NCI-H146 (cell line): Measurements from ENCODE around the gene TMEM37.
A peak's percentile ranks its signal among the peaks of the same experiment; 100 is the strongest.
"Not testable (repeated sequence)": the region's sequence is repeated elsewhere in the genome, so short reads cannot be mapped to it uniquely, and the experiment has no call there.

Experiments used
- DNase-seq: peaks from one replicate; lab custom pipeline; 2025; lab: John Stamatoyannopoulos, UW

The TMEM37 gene, protein sequence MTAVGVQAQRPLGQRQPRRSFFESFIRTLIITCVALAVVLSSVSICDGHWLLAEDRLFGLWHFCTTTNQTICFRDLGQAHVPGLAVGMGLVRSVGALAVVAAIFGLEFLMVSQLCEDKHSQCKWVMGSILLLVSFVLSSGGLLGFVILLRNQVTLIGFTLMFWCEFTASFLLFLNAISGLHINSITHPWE

DNA sequence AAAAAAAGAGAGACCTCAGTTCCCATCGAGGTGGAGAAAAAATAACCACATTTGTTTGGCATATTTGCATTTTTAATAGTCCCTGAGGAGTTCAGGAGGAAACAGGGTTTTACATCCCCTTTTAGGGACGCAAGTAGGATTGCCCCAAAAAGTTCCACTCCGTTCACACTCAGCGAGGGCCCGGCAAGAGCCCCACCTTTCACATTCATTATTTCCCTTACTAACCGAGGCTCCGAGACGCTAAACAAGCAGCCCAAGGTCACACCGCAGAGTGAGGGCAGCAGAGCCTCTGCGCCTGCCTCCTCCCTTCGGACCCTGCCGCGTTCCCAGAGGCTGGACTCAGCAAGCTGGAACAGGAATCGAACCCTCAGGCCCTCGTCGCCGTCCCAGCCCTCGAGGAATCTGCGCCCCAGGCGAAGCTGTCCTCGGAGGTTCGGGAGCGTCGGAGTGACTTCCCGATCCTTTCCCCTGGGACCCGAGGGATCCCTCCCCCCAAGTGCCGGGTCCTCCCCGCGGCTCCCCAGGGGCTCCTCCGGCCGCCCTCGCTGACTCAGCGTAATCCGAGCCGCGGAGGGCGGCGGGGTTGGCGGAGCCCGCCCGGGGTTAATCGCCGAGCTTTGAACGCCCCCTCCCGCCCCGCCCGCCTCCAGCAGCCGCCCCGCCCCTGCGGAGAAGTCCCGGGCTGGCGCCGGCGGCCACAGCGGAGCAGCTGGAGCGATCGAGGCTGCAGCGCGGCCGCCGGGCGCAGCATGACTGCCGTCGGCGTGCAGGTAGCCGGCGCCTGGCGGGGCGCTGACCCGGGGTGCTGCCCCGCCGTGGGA lies at the start of gene TMEM37:
Gene TMEM37 (plus strand): TSS at position 700 of the 821 bp plus-strand sequence. CDS start 50 bp downstream, at position 750.
- DNase-seq = peak; percentile 63

DNA sequence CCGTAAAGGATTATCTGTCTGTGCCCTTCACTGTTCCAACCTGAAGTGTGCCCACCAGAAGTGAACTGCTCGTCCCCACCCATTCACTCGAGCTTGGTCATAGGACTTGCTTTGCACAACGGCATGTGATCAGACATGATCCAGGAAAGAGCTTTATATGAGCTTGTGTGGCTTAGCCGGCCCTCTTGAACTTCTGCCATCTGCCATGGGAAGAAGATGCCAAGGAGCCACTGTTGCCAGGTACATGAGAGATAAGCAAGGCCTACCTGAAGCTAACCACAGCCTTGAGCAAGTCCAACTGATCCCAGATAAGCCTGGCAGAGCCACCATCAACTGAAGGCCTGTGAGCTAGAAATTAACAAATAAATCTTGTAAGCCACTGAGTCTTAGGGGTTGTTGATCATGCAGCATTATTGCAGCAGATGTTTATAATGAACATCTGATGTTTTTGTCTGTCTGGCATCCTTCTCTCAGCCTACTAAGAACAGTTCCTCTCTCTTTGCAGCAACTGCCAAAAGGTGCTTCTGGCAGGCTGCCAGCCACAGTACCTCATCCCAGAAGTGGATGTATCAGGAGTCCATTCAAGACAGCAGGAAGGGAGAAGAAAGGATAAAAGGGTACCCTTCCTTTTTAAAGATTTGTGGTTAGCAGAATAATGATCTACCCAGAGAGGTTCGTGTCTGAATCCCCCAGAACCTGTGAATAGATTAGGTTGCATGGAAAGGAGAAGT lies 48.1 kb upstream of the TMEM37 start:
- DNase-seq = no peak

DNA sequence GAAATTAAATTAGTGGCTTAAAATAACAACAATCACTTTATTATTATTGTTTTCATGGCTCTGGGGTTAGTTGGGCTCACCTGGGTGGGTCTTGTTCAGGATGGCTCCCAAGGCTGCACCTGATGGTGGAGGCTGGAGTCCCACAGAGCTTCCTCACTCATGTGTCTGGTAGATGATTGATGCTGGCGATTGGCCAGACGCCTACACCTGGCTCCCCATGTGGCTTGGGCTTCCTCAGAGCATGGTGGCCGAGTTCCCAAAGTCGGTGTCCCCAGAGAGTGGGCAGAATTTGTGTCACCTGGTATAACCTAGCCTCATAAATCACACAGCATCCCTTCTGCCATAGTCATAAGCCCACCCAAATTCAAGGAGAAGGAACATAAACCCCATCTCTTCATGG lies 46.7 kb upstream of the TMEM37 start:
- DNase-seq = peak; percentile 10

DNA sequence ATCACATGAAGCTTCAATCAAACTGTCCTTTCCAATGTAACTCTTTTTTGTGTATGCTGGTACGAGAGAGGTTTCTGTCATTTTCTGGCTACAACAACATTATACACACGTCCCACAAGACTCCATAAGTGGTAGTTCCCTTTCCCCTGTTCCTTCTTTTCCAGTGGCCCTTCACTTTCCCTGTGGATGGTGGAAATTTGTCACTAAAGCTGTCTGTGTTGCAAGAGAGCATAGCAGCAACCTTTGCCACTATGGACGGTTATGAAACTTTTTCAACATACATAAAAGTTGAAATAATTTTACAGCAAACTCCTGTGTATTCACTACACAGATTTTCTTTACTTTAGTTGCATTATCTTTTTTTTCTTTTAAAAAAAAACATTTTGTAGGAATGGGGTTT lies 46.2 kb upstream of the TMEM37 start:
- no peak for DNase-seq

DNA sequence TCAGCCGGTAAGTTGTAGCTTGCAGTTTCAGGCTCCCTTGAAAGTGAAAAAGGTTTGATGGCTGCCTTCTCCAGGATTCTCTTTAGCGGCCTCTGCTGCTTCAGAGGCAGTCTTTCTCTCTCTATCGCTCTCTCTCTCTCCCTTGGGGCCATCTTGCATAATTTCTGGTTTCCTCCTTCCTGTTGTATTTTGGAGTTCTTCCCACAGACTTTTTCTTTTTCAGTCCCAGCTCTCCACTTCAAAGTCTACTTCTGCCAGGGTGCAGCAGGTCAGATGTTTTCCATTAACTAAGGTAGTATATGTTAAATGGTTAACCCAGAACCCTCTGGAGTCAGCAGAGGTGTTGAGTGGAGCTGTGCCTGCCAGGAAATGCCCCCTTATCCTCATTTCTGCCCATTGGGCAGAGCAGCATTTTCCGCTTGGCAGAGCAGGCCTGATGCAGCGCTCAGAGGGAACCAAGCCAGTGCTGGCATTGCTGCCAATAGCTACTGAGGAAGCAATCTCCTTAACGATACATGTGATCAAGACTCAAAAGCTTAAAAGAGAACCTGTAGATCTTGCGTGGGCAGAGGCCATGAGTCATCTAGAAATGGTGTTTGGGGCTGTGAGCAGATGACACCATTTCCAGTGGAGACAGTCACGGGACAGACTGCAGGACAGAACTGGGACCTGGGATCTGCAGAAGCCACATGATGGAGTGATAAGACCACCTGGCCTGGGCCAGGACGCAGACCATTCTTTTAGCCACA lies 44.1 kb upstream of the TMEM37 start:
- DNase-seq = no peak

DNA sequence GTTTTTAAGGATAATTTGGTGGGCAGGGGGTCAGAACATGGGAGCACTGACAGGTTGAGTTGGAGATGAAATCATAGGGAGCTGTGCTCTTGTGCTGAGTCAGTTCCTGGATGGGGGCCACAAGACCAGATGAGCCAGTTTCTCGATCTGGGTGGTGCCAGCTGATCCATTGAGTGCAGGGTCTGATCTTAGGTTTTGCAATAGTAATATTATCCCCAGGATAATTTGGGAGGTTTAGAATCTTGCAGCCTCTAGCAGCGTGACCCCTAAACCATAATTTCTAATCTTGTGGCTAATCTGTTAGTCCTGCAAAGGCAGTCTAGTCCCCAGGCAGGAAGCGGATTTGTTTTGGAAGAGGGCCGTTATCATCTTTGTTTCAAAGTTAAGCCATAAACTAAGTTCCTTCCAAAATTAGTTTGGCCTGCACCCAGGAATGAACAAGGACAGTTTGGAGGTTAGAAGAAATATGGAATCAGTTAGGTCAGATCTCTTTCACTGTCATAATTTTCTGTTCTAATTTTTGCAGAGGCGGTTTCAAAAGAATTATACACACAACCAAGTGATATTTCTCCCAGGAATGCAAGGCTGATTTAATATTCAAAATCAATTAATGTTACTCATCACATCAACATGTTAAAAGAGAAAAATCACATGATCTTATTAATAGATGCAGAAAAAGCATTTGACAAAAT lies 41.9 kb upstream of the TMEM37 start:
- no peak for DNase-seq

DNA sequence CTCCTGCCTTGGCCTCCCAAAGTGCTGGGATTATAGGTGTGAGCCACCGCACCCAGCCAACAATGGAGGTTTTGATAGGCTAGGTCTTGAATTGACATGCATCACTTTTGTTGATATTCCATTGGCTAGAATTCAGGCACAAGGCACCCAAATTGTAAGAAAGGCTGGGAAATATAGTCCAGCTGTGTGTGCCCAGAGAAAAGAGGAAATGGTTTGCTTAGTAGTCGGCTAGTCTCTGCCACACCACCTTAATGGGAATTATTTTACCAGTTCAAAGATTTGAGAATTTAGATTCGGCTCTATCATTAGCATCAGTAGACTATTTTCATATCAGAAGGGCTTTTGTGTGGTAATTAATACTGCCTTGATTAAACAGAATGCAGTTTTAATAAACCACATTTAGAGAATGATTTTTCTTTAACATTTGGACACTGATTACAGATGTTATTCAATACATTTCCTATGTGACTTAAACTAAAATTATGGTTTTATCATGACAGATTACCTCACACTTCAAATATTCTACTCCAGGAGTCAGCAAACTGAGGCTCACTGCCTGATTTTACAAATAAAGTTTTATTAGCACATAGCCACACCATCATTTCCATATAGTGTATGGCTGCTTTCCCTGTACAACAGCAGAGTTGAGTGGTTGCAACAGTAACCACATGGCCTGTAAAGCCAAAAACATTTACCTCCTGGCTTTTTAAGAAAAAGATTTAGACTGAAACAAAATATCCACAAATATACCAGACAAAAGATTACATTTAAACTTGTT lies 37.5 kb upstream of the TMEM37 start:
- DNase-seq = no peak

DNA sequence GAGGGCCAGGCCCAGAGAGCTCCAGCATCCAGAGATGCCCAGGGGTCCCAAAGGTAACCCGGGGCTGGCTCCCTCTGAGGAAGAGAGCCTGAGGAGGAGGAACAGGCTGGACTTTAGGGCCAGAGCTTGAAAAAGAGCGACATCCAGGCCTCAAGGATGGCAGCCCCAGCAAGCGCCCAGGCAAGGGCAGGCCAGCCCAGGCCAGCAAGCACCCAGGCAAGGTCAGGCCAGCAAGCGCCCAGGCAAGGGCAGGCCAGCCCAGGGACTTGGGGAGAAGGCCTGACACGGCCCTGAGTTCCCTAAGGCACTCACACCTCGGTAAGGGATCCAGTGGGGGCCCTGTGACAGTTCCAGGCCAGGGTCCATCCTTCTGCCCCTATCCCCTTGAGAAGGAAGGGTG lies 34.5 kb upstream of the TMEM37 start:
- DNase-seq = no peak

DNA sequence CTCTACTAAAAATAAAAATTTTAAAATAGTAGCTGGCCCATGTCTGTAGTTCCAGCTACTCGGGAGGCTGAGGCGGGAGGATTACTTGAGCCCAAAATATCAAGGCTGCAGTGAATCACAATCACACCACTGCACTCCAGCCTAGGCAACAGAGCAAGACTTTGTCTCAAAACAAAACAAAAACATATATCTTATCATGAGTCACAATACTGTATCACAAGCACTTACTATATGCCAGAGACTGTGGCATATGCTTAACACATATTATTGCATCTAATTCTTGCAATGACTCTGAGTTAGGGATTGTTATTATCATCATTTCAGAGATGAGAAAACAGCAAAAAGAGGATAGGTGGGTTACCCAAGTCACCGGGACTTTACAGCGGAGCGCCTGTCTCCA lies 29.5 kb upstream of the TMEM37 start:
- DNase-seq = no peak

DNA sequence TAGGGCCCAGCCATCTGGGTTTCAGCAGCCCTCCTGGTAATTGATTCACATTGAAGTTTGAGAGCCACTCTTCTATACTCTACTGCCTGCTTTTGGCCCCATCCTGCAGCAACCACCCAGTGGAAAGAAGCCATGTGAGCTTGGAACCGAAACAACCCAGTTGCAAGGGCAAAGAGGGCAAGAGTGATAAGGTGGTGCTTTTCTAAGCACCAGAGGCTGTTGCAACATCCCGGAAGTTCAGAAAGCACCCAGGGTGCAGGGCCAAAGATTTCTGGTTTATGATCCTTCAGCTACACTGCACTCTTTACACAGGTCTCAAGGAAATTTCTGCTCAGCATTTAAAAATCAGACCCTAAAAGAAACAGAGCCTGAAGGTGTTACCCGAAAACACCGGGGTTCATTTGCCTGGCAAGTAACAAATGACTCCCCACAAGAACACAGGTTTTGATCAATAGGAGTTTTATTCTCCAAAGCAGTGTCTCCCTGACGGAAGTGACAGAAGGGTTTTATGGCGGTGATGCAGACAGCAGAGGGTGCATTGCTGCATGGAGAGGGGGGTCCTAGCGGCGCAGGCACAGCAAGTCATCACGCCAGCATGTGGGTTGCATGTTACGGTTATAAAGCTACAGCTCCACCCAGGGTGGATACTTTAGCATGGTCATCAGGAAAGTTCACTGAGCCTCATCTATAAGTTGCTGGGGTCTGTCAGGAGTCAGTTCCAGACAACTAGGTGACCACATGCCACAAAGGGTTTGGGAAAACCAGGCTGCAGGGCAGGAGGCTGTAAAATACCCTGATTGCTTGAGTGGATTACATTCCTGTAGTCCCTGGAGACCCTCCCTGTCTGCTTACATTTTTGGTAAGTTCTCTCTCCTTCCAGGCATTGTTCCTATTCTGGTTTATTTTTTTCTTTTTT lies 28.8 kb upstream of the TMEM37 start:
- DNase-seq = no peak

DNA sequence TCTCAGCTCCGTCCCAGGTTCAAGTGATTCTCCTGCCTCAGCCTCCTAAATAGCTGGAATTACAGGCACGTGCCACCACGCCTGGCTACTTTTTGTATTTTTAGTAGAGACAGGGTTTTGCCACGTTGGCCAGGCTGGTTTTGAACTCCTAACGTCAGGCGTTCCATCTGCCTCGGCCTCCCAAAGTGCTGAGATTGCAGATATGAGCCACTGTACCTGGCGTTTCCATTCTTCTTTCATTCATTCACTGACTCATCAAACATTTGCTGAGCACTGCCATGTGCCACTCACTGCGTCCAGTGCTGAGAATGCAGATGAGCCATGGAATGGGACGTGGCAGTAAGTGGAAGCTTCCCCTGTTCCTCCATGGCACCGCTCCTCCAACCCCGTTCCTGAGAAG lies 28.0 kb upstream of the TMEM37 start:
- DNase-seq = not testable (repeated sequence)

DNA sequence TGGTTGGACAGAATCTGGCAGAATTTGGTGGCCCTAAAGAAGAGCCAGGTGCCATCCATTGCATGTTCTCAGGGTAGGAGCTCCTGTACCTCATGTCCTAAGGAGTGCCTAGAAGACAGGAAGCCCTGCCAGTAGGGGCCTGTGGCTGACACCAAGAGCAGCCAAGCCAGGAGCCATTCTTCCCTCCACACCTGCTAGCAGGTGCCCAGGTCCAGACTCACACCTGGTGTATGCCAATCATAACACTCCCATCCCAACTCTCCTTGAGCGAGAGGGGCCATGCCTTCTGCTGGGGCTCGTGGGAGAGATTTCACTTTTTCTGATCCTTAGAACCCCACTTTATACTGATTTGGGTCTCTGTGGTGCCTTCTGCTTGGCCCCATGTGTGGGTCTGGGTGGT lies 26.5 kb upstream of the TMEM37 start:
- no peak for DNase-seq

DNA sequence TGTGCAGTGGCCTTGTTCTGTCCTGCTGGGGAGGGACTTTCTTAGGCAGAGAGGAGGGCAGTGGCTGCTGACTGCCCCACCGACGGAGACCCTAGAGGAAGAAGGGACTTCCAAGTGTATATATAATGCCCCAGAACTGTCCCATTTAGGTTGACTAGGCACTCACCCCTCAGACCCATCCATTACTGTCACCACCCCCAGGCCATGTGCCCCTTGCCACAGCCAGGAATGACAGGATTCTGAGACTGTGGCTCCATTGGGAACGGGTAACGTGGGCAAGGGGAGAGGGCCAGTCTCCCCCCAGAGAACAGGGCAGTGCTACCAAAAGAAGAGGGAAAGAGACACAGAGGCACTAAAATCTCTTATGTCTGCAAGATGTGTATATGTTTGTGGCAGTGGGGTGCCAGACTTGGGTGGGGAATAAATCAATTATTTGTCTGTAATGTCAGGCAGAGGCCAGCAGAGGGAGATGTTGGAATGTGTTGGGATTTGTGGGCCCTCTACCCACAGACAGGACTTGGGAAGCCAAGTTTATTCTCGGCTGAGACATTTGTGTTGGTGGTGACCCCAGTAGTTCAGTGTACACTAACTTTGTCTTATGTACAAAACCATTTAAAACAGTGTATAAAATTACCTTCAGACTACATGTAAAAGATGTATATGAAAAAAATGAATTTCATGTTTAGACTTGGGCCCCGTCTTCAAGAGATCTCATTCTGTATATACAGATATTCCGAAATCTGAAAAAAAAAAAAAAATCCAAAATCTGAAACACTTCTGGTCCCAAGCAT lies 24.0 kb upstream of the TMEM37 start:
- peak; percentile 43 for DNase-seq

DNA sequence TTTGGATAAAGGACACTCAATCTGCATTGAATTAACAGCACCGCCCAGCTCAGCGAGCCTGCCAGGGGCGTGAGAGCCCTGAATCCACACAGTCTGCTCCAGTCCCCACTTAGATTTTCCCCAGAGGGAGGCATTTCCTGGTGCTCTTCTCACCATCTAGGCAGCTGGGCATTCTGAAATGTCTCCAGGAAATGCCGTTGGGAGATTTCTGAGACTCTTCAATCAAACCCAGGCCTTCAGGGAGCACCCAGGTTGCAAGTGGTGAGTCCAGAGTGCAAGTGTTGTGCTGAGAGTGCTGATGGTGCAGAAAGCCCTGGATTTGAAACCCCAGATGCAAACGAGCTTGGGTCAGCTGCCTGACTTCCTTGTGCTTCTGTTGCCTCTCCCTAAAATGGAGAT lies 23.4 kb upstream of the TMEM37 start:
- DNase-seq = no peak

DNA sequence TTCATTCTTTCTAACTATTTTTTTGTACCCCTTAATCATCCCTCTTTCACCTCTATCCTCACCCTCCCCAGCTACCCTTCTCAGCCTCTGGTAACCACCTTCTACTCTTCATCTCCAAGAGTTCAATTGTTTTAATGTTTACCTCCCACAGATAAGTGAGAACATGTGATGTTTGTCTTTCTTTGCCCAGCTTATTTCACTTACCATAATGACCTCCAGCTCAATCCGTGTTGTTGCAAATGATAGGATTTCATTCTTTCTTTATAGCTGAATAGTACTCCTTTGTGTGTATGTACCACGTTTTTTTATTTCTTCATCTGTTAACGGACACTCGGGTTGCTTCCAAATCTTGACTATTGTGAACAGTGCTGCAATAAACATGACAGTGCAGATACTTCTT lies 22.1 kb upstream of the TMEM37 start:
- DNase-seq = no peak

DNA sequence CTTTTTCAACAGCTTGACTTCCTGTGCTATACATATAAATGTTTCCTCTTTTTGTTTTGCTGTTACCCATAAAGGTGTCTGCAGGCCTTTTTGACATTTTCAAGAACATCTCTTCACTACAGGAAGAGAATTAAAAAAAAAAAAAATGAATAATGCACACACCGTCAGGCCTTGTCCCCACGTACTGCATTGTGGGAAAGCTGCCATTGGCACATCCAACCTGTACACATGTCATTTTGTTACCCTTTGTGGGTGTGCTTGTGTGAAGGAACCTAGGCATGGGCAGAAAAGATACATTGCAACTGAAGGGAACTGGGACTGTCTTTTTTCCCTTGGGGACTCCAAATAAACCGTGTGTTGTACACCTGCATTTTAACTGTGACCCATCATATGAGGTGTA lies 16.8 kb upstream of the TMEM37 start:
- DNase-seq = no peak

DNA sequence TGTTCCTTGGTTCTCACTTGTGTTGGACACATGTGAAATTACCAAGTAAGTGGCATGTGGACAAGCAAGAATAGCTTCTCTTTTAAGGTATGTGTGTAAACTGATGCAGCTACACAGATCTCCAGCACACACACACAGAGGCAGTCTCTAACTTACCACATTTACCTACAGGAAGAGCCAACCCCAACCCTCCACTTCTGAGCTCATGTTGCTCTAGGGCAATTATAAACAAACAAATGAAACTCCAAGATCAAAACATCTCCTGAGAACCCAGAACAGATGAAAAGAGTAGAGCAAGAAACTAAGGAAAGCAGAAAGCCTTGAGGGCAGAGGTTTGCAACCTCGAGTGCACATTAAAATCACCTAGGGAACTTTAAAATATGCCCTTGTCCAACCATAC lies 16.0 kb upstream of the TMEM37 start:
- no peak for DNase-seq

DNA sequence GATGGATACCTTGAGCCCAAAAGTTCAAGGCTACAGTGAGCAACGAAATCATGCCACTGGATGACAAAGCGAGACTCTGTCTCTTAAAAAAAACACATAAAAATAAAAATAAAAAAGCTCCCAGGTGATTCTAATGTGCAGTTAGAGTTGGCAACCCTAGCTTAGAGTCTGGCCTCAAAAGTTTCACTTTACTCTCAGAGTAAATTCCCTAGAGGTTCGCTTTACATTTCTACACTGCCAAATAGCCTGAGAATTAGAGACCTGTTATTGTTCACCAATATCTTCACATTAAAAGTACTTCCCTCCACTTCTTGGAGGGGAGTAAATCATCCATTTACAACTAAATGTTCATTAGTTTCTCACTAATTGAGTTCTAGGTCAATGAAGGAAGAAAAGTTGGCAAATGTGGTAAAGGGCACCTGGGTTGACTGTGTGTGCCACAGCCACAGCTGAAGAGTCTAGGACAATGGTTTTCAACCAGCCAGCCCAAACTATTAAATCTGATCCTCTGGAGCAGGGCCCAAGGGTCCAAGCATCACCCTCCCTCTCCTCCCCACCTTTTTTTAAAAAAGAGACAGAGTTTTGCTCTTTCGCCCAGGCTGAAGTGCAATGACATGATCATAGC lies 15.2 kb upstream of the TMEM37 start:
- no peak for DNase-seq

DNA sequence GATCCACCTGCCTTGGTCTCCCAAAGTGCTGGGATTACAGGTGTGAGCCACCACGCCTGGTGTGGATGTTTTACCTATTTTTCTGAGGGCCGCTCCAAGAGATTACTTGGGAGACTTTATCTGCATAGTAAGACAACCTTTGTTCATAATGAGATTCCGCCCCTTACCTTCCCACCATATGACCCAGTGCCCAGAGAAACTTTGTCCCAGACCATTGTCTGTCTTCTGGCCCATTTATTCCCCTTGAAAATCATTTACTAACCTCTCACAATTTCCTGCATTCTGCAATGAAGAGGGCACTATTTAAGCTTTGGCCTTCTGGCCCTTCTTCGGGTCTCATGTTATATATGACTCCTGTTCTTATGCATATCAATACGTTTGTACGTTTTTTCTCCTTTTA lies 13.7 kb upstream of the TMEM37 start:
- no peak for DNase-seq
